ENCODE results near the gene STAM2.
"Not testable (repeated sequence)": the region's sequence is repeated elsewhere in the genome, so short reads cannot be mapped to it uniquely, and the experiment has no call there.

The STAM2 gene

DNA sequence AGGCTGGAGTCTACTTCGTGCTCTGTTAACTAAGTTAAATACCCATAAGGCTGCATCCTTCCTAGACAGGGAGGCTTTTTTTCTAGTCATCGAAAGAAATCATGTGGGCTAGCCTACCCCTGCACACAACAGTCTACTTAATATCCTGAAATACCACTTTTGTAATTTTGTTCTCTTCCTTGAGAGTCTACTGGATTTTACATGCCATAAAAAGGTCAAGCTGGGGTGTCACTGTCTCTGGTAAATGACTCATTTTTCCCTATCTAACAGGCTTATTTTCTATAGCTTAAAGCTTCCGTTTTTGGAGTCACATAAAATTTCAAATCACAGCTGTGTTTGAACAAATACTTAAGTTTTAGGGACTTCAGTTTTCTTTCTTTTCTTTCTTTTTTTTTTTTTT, 10.7 kb upstream of the STAM2 start:
- Histone ChIP-seq H3K4me2 (ENCODE audit: insufficient read depth, low read length, poor library complexity, severe bottlenecking) (no peak overlapping the region), H2AFZ (ENCODE audit: low read length) (no peak overlapping the region), H4K8ac (ENCODE audit: low read depth, low read length) (no peak overlapping the region), H3K79me1 (ENCODE audit: low read depth, low read length) (no peaks in the 10 kb centered on the region), H3K14ac (ENCODE audit: low read length) (no peak overlapping the region), H3K27me3 (ENCODE audit: control insufficient read depth in 3 of 3, insufficient read depth in 3 of 3, low read depth in 1 of 3, low read length in 3 of 3) (no peaks in the 10 kb centered on the region), H2BK120ac (ENCODE audit: low read depth, low read length) (no peak overlapping the region), H4K91ac (ENCODE audit: low read depth, low read length, poor library complexity) (no peak overlapping the region), H3K23ac (ENCODE audit: low read depth, low read length, poor library complexity) (no peak overlapping the region), H3K4ac (ENCODE audit: low read length) (no peak overlapping the region), H2BK12ac (ENCODE audit: low read length) (no peak overlapping the region), H3K18ac (ENCODE audit: low read length) (no peak overlapping the region), H3K27ac (replicated peaks; ENCODE audit: low read length) (no peak overlapping the region), H2BK5ac (ENCODE audit: low read length) (no peak overlapping the region), H2AK5ac (ENCODE audit: low read depth, low read length) (no peak overlapping the region), H3K9me3 (replicated peaks in 1 of 2; ENCODE audit: control insufficient read depth in 2 of 2, insufficient read depth in 1 of 2, low read depth in 1 of 2, low read length in 2 of 2) (peaks cover 0 to 5% of the 10 kb centered on the region in 2 donors), H3K9ac (ENCODE audit: low read depth, low read length, poor library complexity) (no peak overlapping the region), H3K36me3 (replicated peaks in 1 of 2; ENCODE audit: control insufficient read depth in 2 of 2, insufficient read depth in 2 of 2, low read length in 2 of 2) (no peaks in the 10 kb centered on the region), H3K4me3 (ENCODE audit: low read length in 2 of 2) (no peak overlapping the region), H3K4me1 (ENCODE audit: control insufficient read depth in 2 of 2, insufficient read depth in 1 of 2, low read depth in 1 of 2, low read length in 2 of 2) (no peaks in the 10 kb centered on the region), H2BK15ac (ENCODE audit: low read length) (no peak overlapping the region)
- WGBS, 2 donors (ENCODE audit: extremely low coverage in 2 of 2, insufficient read length in 2 of 2, insufficient replicate concordance in 1 of 2): no CpG with 5 or more reads among the region's 3 CpGs
- no peak for DNase-seq (ENCODE audit: low spot score)

- Histone ChIP-seq H3K23ac (ENCODE audit: low read depth, low read length, poor library complexity) (no peak overlapping the region), H3K9me3 (replicated peaks in 1 of 2; ENCODE audit: control insufficient read depth in 2 of 2, insufficient read depth in 1 of 2, low read depth in 1 of 2, low read length in 2 of 2) (peaks cover 0 to 5% of the 10 kb centered on the region in 2 donors), H3K14ac (ENCODE audit: low read length) (no peak overlapping the region), H3K36me3 (replicated peaks in 1 of 2; ENCODE audit: control insufficient read depth in 2 of 2, insufficient read depth in 2 of 2, low read length in 2 of 2) (no peaks in the 10 kb centered on the region), H2AFZ (ENCODE audit: low read length) (no peak overlapping the region), H3K4me2 (ENCODE audit: insufficient read depth, low read length, poor library complexity, severe bottlenecking) (no peak overlapping the region), H3K27ac (replicated peaks; ENCODE audit: low read length) (no peak overlapping the region), H2BK15ac (ENCODE audit: low read length) (no peak overlapping the region), H3K27me3 (ENCODE audit: control insufficient read depth in 3 of 3, insufficient read depth in 3 of 3, low read depth in 1 of 3, low read length in 3 of 3) (no peaks in the 10 kb centered on the region), H2BK120ac (ENCODE audit: low read depth, low read length) (no peak overlapping the region), H3K4me3 (ENCODE audit: low read length in 2 of 2) (no peak overlapping the region), H3K79me1 (ENCODE audit: low read depth, low read length) (no peaks in the 10 kb centered on the region), H3K4me1 (ENCODE audit: control insufficient read depth in 2 of 2, insufficient read depth in 1 of 2, low read depth in 1 of 2, low read length in 2 of 2) (no peaks in the 10 kb centered on the region), H4K8ac (ENCODE audit: low read depth, low read length) (no peak overlapping the region), H3K18ac (ENCODE audit: low read length) (no peak overlapping the region), H2BK12ac (ENCODE audit: low read length) (no peak overlapping the region), H2BK5ac (ENCODE audit: low read length) (no peak overlapping the region), H3K4ac (ENCODE audit: low read length) (no peak overlapping the region), H3K9ac (ENCODE audit: low read depth, low read length, poor library complexity) (no peak overlapping the region), H4K91ac (ENCODE audit: low read depth, low read length, poor library complexity) (no peak overlapping the region), H2AK5ac (ENCODE audit: low read depth, low read length) (no peak overlapping the region)
- no peak for DNase-seq (ENCODE audit: low spot score)
- no CpG with 5 or more reads among the region's 1 CpG for WGBS, 2 donors (ENCODE audit: extremely low coverage in 2 of 2, insufficient read length in 2 of 2, insufficient replicate concordance in 1 of 2)
Observed at GRCh38 chr2:152183401-152184073, 8.0 kb upstream of the STAM2 start.

DNA sequence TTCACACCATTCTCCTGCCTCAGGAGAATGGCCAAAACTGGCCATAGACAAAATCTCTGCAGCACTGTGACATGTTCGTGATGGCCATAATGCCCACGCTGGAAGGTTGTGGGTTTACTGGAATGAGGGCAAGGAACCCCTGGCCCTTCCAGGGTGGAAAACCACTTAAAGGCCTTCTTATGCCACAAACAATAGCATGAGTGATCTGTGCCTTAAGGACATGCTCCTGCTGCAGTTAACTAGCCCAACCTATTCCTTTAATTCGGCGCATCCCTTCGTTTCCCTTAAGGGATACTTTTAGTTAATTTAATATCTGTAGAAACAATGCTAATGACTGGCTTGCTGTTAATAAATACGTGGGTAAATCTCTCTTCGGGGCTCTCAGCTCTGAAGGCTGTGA, 2.1 kb upstream of the STAM2 start:
- H3K79me1 ChIP-seq (ENCODE audit: low read depth, low read length); H3K4me2 ChIP-seq (ENCODE audit: insufficient read depth, low read length, poor library complexity, severe bottlenecking); H3K14ac ChIP-seq (ENCODE audit: low read length); H4K91ac ChIP-seq (ENCODE audit: low read depth, low read length, poor library complexity); H2BK12ac ChIP-seq (ENCODE audit: low read length); H2BK120ac ChIP-seq (ENCODE audit: low read depth, low read length); H2BK5ac ChIP-seq (ENCODE audit: low read length); H3K23ac ChIP-seq (ENCODE audit: low read depth, low read length, poor library complexity); DNase-seq (ENCODE audit: low spot score); H2AFZ ChIP-seq (ENCODE audit: low read length); H3K4me3 ChIP-seq (ENCODE audit: low read length in 2 of 2); H4K8ac ChIP-seq (ENCODE audit: low read depth, low read length); H3K4ac ChIP-seq (ENCODE audit: low read length); H3K36me3 ChIP-seq (replicated peaks in 1 of 2; ENCODE audit: control insufficient read depth in 2 of 2, insufficient read depth in 2 of 2, low read length in 2 of 2); H3K18ac ChIP-seq (ENCODE audit: low read length); H3K27ac ChIP-seq (replicated peaks; ENCODE audit: low read length); H3K4me1 ChIP-seq (ENCODE audit: control insufficient read depth in 2 of 2, insufficient read depth in 1 of 2, low read depth in 1 of 2, low read length in 2 of 2); H3K9me3 ChIP-seq (replicated peaks in 1 of 2; ENCODE audit: control insufficient read depth in 2 of 2, insufficient read depth in 1 of 2, low read depth in 1 of 2, low read length in 2 of 2); H3K9ac ChIP-seq (ENCODE audit: low read depth, low read length, poor library complexity); H2BK15ac ChIP-seq (ENCODE audit: low read length); H2AK5ac ChIP-seq (ENCODE audit: low read depth, low read length); H3K27me3 ChIP-seq (ENCODE audit: control insufficient read depth in 3 of 3, insufficient read depth in 3 of 3, low read depth in 1 of 3, low read length in 3 of 3): not testable (repeated sequence)
- WGBS, 2 donors (ENCODE audit: extremely low coverage in 2 of 2, insufficient read length in 2 of 2, insufficient replicate concordance in 1 of 2): no CpG with 5 or more reads among the region's 7 CpGs

- H2BK5ac ChIP-seq (ENCODE audit: low read length): no peak overlapping the region
- H4K91ac ChIP-seq (ENCODE audit: low read depth, low read length, poor library complexity): no peak overlapping the region
- H3K4me2 ChIP-seq (ENCODE audit: insufficient read depth, low read length, poor library complexity, severe bottlenecking): peak overlapping the region; percentile 65
- peak overlapping the region; percentile 66 to 72 for H3K4me3 ChIP-seq (ENCODE audit: low read length in 2 of 2)
- H3K4ac ChIP-seq (ENCODE audit: low read length): no peak overlapping the region
- H3K23ac ChIP-seq (ENCODE audit: low read depth, low read length, poor library complexity): no peak overlapping the region
- no peak overlapping the region for H2AK5ac ChIP-seq (ENCODE audit: low read depth, low read length)
- H2BK120ac ChIP-seq (ENCODE audit: low read depth, low read length): no peak overlapping the region
- no peaks in the 10 kb centered on the region for H3K9me3 ChIP-seq (replicated peaks in 1 of 2; ENCODE audit: control insufficient read depth in 2 of 2, insufficient read depth in 1 of 2, low read depth in 1 of 2, low read length in 2 of 2)
- H3K36me3 ChIP-seq (replicated peaks in 1 of 2; ENCODE audit: control insufficient read depth in 2 of 2, insufficient read depth in 2 of 2, low read length in 2 of 2): no peaks in the 10 kb centered on the region
- no peak overlapping the region for H3K27ac ChIP-seq (replicated peaks; ENCODE audit: low read length)
- H2AFZ ChIP-seq (ENCODE audit: low read length): peak overlapping the region; percentile 93
- no peak for DNase-seq (ENCODE audit: low spot score)
- no peaks in the 10 kb centered on the region for H3K79me1 ChIP-seq (ENCODE audit: low read depth, low read length)
- peak overlapping the region; percentile 74 for H3K18ac ChIP-seq (ENCODE audit: low read length)
- WGBS, 2 donors (ENCODE audit: extremely low coverage in 2 of 2, insufficient read length in 2 of 2, insufficient replicate concordance in 1 of 2): no CpG with 5 or more reads among the region's 29 CpGs
- H4K8ac ChIP-seq (ENCODE audit: low read depth, low read length): no peak overlapping the region
- H3K14ac ChIP-seq (ENCODE audit: low read length): no peak overlapping the region
- H3K27me3 ChIP-seq (ENCODE audit: control insufficient read depth in 3 of 3, insufficient read depth in 3 of 3, low read depth in 1 of 3, low read length in 3 of 3): no peaks in the 10 kb centered on the region
- no peak overlapping the region for H2BK12ac ChIP-seq (ENCODE audit: low read length)
- no peak overlapping the region for H2BK15ac ChIP-seq (ENCODE audit: low read length)
- H3K9ac ChIP-seq (ENCODE audit: low read depth, low read length, poor library complexity): peak overlapping the region; percentile 80
- H3K4me1 ChIP-seq (ENCODE audit: control insufficient read depth in 2 of 2, insufficient read depth in 1 of 2, low read depth in 1 of 2, low read length in 2 of 2): peaks cover 0 to 4% of the 10 kb centered on the region in 2 donors
Observed at GRCh38 chr2:152176113-152176714, 651 bp upstream of the STAM2 start.
